GM19239 (cell line): ENCODE results near the gene WFDC5.

ENCODE experiments used
- DNase-seq: peaks from one replicate; pipeline ENCODE4 v3.0.0; 2011; ENCODE audit warnings: low spot score; ENCODE audit not compliant: insufficient read length
- FAIRE-seq: peaks from 2 replicates; lab custom pipeline; 2011; peaks lifted over from hg19 to GRCh38; lab: Jason Lieb, UNC

The WFDC5 gene

GRCh38 chr20:45117581-45117980 lies 2.6 kb upstream of the WFDC5 start:
- DNase-seq: no peak
- no peak for FAIRE-seq

- FAIRE-seq (no peak), DNase-seq (no peak)
Observed at GRCh38 chr20:45115829-45116228, 855 bp upstream of the WFDC5 start.

- no peak for FAIRE-seq
- no peak for DNase-seq
Observed at GRCh38 chr20:45115386-45115774, 406 bp upstream of the WFDC5 start.

DNA sequence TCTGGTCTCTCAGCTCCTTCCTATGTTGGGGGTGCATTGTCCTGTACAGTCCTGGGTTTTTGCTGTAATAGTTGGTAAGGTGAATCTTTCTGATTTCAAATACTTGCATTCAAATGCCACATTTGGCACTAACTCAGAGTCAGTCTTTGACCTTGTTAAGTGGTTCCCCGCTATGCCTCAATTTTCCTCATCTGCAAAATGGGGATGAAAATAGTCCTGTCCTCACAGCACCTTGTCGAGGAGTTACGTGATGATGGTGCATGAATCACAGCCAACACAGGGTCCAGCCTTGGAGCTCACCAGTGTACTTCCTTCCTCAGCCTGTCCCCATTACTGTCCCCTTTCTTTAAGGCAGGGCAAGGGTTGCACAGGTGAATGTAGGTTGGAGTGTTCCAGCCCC lies 1.1 kb downstream of the WFDC5 start:
- FAIRE-seq (no peak), DNase-seq (no peak)

- FAIRE-seq: no peak
- DNase-seq: no peak
Observed at GRCh38 chr20:45112754-45113153, 2.2 kb downstream of the WFDC5 start.

- no peak for FAIRE-seq
- DNase-seq: no peak
Observed at GRCh38 chr20:45111799-45112471, 3.0 kb downstream of the WFDC5 start.

DNA sequence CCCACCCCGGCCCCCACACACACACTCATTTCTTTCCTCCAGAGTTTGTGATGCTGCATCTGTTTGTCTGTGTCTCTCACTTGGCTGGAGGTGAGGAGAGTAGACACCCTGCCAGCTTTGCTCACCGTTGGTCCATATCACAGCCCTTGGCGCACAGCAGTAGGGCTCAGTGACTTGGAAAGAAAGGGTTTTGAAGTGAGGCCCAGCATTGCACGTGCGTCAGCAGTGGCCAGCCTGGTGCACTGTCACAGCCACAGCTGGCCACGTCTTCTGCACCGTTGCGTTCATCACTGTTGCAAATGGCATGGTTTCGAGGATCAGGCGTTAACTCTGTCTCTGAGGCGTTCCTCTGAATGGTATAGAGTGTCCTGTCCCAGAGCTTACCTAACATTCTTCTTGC lies 3.7 kb downstream of the WFDC5 start:
- DNase-seq: no peak
- FAIRE-seq: no peak

DNA sequence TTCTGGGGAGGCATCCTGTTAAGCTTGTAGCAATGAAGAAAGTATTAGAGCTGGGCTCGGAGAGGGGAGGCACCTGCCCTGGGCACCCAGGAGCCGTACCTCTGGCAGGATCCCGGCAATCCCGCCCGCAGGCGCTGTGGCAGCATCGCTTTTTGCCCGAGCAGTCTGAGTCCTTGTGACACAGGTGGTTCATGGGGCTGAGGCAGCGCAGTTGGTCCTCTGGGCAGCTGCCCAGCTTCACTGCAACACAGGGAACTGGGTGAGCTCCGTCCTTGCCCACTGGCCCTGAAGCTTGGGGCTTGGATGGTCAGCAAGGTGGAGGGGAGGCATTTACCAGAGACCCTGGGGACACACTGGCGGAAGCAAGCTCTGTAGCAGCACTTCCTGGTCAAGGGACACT lies 4.7 kb downstream of the WFDC5 start:
- FAIRE-seq: no peak
- DNase-seq: no peak

GRCh38 chr20:45109634-45110033 lies 5.3 kb downstream of the WFDC5 start:
- DNase-seq: no peak
- FAIRE-seq: no peak

GRCh38 chr20:45105317-45105716 lies 9.7 kb downstream of the WFDC5 start:
- DNase-seq (no peak), FAIRE-seq (no peak)

DNA sequence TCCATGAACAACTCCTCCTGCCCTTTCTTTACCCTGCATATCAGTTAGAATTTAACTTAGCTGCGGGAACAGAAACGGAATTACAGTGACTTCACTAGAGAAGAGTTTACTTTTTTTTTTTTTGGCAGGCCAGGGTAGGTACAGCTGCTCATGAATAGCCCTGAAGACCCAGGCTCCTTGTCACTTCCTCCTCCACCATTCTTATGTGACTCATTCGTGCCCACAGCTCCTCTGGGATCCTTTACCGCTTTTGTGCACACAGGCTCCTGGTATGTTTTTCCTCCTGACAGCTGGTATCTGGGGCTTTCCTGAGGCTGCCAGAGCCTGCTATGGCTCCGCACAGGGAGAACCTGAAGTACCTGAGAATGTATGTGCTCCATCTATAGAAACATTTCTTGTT lies 10.2 kb downstream of the WFDC5 start:
- FAIRE-seq: no peak

GRCh38 chr20:45103072-45103471 lies 11.9 kb downstream of the WFDC5 start:
- FAIRE-seq: no peak
- no peak for DNase-seq

More for the DNA sequence above, 10.2 kb downstream of the WFDC5 start:
- no peak for DNase-seq

GRCh38 chr20:45101333-45101850 lies 13.6 kb downstream of the WFDC5 start:
- FAIRE-seq (no peak), DNase-seq (no peak)

DNA sequence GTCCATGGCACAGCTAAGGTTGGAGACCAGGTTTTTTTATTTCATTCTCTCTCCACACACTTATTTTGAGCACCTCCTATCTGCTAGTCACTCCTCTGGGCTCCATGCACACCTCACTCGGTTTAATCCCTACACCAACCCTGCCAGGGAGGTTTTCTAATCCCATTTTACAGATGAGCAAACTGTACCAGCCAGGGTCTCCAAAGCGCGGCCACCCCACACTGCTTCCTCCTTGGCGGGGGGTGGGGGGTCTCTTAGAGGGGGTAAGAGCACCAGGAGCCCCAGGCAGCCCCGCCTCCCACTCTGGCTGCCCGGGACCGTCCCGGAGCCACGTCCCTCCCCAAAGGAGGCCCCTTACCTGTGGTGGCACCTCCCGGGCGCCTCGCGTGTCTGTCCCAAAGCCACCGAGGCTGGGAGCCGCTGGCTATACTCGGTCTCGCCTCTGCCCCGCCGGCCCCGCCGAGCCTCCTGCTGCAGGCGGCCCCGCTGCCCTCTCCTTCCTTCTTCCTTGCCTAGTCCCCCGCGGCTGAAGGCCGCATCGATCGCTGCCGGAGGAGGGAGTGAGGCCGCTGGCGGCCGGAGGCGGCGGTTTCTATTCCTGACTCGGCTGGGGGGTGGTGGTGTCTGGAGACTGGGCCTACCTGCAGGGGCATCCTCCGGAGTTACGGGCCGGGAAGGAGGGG lies 14.3 kb downstream of the WFDC5 start, which contains the start of gene KCNS1:
TSS of gene KCNS1 (minus strand) at position 565 of the 683 bp plus-strand sequence. CDS start 1,891 bp downstream, outside the sequence.
- FAIRE-seq (no peak), DNase-seq (no peak)

GRCh38 chr20:45098103-45098773 lies 16.7 kb downstream of the WFDC5 start:
- DNase-seq (no peak), FAIRE-seq (no peak)

DNA sequence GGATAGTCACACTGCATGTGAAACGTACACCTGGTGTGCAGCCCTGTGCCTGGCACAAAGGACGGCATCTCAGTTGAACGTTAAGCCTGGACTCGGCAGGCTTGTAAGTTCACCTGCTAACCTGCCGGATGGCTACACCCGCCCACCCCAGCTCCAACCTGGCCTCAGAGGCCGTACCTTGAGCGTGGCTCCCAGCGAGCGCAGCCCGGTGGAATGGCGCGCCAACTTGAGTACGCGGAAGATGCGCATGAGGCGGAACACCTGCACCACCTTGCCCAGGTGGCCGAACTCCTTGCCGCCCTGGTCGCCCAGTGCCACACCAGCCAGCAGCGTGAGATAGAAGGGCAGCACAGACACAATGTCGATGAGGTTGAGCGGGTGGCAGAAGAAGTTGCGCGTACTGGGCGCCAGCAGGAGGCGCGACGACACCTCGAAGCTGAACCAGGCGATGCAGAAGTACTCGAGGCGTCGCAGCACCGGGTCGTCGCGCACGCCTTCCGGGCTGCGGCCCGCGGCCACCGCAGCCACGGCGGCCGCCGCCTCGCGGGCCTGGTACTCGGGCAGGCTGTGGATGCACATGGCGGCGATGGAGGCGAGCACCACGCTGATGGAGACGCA lies 17.4 kb downstream of the WFDC5 start:
- DNase-seq: no peak
- no peak for FAIRE-seq

GRCh38 chr20:45096781-45097180 lies 18.2 kb downstream of the WFDC5 start:
- FAIRE-seq: no peak
- no peak for DNase-seq

DNA sequence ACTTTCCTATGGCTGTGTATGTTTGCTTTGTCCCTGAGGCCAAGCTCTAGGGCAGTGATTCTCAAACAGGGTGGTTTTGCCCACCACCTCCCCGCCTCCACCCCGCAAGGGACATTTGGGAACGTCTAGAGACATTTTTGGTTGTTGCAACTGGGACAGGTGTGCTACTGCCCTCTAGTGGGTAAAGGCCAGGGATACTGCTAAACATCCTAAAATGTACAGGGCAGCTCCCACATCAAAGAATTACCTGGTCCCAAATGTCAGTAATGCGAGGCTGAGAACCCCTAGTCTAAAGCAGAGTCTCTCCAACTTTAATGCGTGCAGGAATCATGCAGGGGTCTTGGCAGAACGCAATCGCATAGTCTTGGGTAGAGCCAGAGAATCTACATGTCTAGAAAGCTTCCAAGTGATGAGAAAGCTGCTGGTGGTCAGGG lies 19.2 kb downstream of the WFDC5 start:
- DNase-seq (peak; percentile 65), FAIRE-seq (peak; percentile 87)

DNA sequence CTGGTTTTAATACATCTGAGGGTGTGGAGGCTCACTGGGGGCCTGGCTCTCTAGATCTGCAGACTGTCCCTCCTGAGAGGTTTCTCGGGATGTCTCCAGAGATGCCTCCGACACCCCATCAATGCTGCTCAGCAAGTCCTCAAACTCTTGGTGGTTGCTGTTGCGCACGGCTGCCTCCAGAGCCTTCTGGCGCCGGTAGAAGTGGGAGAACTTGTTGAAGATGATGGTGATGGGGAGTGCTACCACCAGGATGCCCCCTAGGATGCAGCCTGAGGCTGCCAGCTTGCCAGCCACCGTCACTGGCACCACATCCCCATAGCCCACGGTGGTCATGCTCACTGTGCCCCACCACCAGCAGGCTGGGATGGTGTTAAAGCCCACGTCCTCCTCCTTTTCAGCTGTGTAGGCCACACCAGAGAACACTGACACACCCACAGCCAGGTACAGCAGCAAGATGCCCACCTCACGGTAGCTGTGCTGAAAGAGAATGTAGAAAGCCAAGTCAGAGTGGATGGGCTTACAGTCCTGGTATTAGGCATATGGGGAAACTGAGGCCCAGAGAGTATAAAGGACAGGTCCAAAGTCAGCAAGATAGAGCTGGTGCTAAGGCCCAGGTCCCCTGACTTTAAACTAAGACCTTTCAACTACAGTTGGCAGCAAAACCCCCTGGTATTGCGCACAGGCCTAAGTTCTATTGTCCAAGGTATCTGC lies 20.0 kb downstream of the WFDC5 start:
- FAIRE-seq: no peak

GRCh38 chr20:45094201-45094600 lies 20.8 kb downstream of the WFDC5 start:
- DNase-seq (no peak), FAIRE-seq (no peak)

More for the DNA sequence above, 20.0 kb downstream of the WFDC5 start:
- no peak for DNase-seq
